H1 (cell line): Measurements from ENCODE around the gene CDC42EP3. TPM values are rescaled to one million over a fixed set of nuclear protein-coding genes. Genes with fewer than 3 reads are reported as not detected.

Experiments
- CTCF ChIA-PET: fragments of 300-600 bp; sonication (Branson Sonifier 250); formaldehyde crosslinking; loops from one replicate; lab custom pipeline; 2021; ENCODE audit not compliant: partially characterized antibody; lab: Charles Lee
- POLR2A ChIA-PET: fragments of 300-600 bp; sonication (Branson Sonifier 250); formaldehyde crosslinking; loops from one replicate; lab custom pipeline; 2021; ENCODE audit warnings: inconsistent platforms; ENCODE audit not compliant: partially characterized antibody; lab: Charles Lee
- DNase-seq, 2 experiments: peaks; one replicate each; pipeline versions ENCODE4 v3.0.0 to v3.0.0-alpha.2; 2010 to 2022; ENCODE audit warnings: low spot score in 2 of 2, low read depth in 1 of 2, mixed read lengths in 1 of 2
- FAIRE-seq: peaks from 2 replicates; lab custom pipeline; 2011; peaks lifted over from hg19 to GRCh38; lab: Jason Lieb, UNC
- H2AFZ ChIP-seq: 2 replicates; pipeline ENCODE4 v1.8.1; 2012; ENCODE audit warnings: low read length, inconsistent platforms
- H2AK5ac ChIP-seq: 2 replicates; pipeline ENCODE4 v1.6.1; 2013; ENCODE audit warnings: low read depth, low read length
- H2BK120ac ChIP-seq: replicated peaks from 2 replicates; pipeline ENCODE3; 2013; ENCODE audit warnings: low read depth, low read length, inconsistent platforms
- H2BK12ac ChIP-seq: 2 replicates; pipeline ENCODE4 v1.6.1; 2013; ENCODE audit warnings: low read depth, low read length
- H2BK15ac ChIP-seq: 2 replicates; pipeline ENCODE4 v1.6.1; 2013; ENCODE audit warnings: low read length
- H2BK20ac ChIP-seq: 2 replicates; pipeline ENCODE4 v1.6.1; 2013; ENCODE audit warnings: low read length
- H2BK5ac ChIP-seq: 2 replicates; pipeline ENCODE4 v1.6.1; 2013; ENCODE audit warnings: low read depth, low read length
- H3K14ac ChIP-seq: 2 replicates; pipeline ENCODE4 v1.6.1; 2013; ENCODE audit warnings: inconsistent platforms; ENCODE audit not compliant: insufficient read length
- H3K18ac ChIP-seq: 2 replicates; pipeline ENCODE4 v1.6.1; 2013; ENCODE audit warnings: low read length; ENCODE audit errors: extremely low read depth
- H3K23ac ChIP-seq: 2 replicates; pipeline ENCODE4 v1.6.1; 2013; ENCODE audit warnings: inconsistent platforms; ENCODE audit not compliant: insufficient read length
- H3K23me2 ChIP-seq: 2 replicates; pipeline ENCODE4 v1.6.1; 2013; ENCODE audit warnings: low read depth, low read length
- H3K27ac ChIP-seq: 2 replicates; pipeline ENCODE4 v1.6.1; 2011; ENCODE audit warnings: low read depth, low read length, inconsistent platforms
- H3K27me3 ChIP-seq, 4 experiments: replicated peaks in 1 of 4; 1 replicate in 1 of 4; 2 replicates in 3 of 4; pipeline versions ENCODE4 v1.6.1 to v1.8.1; 2011 to 2013; ENCODE audit warnings: low read length in 3 of 4, mild to moderate bottlenecking in 3 of 4, inconsistent platforms in 2 of 4, mixed read lengths in 2 of 4, moderate library complexity in 1 of 4; ENCODE audit not compliant: control insufficient read depth in 3 of 4, insufficient read depth in 3 of 4; ENCODE audit errors: extremely low read depth in 1 of 4
- H3K36me3 ChIP-seq, 4 experiments: 2 replicates each; pipeline versions ENCODE4 v1.6.1 to v1.8.1; 2011 to 2013; ENCODE audit warnings: mild to moderate bottlenecking in 4 of 4, low read length in 3 of 4, moderate library complexity in 2 of 4, control low read depth in 1 of 4, inconsistent platforms in 1 of 4; ENCODE audit not compliant: insufficient read depth in 4 of 4, control insufficient read depth in 2 of 4
- H3K4ac ChIP-seq: replicated peaks from 2 replicates; pipeline ENCODE3; 2013; ENCODE audit warnings: low read length, low read depth, mixed read lengths, inconsistent platforms; ENCODE audit not compliant: insufficient read length
- H3K4me1 ChIP-seq, 4 experiments: replicated peaks in 1 of 4; 1 replicate in 1 of 4; 2 replicates in 3 of 4; pipeline versions ENCODE4 v1.6.1 to v1.8.1; 2011 to 2013; ENCODE audit warnings: low read length in 3 of 4, inconsistent platforms in 2 of 4, mixed read lengths in 1 of 4; ENCODE audit not compliant: insufficient read depth in 4 of 4, control insufficient read depth in 3 of 4
- H3K4me2 ChIP-seq, 2 experiments: 2 replicates each; pipeline versions ENCODE4 v1.6.1 to v1.8.1; 2011 to 2013; ENCODE audit warnings: low read depth in 2 of 2, low read length in 2 of 2, control low read depth in 1 of 2, inconsistent platforms in 1 of 2, mild to moderate bottlenecking in 1 of 2; ENCODE audit not compliant: insufficient read depth in 1 of 2
- H3K4me3 ChIP-seq, 4 experiments: fragments of 200-600, 300-600 bp in 1 of 4; sonication (generic), shearing (Covaris generic), sonication (Bioruptor Twin) in 1 of 4; 2 replicates each; pipeline versions ENCODE4 v1.5.1 to v1.8.1; 2011 to 2016; ENCODE audit warnings: low read length in 4 of 4, low read depth in 3 of 4, control low read depth in 2 of 4, inconsistent platforms in 2 of 4, mild to moderate bottlenecking in 2 of 4, mixed read lengths in 1 of 4, moderate library complexity in 1 of 4; ENCODE audit not compliant: insufficient read depth in 2 of 4; ENCODE audit errors: extremely low read depth in 1 of 4
- H3K56ac ChIP-seq: replicated peaks from 2 replicates; pipeline ENCODE3; 2013; ENCODE audit warnings: low read depth, mild to moderate bottlenecking, mixed read lengths, low read length, inconsistent platforms; ENCODE audit not compliant: insufficient read length
- H3K79me1 ChIP-seq: 2 replicates; pipeline ENCODE4 v1.6.1; 2013; ENCODE audit warnings: low read depth, low read length, control low read depth
- H3K79me2 ChIP-seq, 2 experiments: 2 replicates each; pipeline versions ENCODE4 v1.6.1 to v1.8.1; 2012 to 2013; ENCODE audit warnings: low read length in 2 of 2, mild to moderate bottlenecking in 2 of 2, inconsistent platforms in 1 of 2; ENCODE audit not compliant: insufficient read depth in 2 of 2, control insufficient read depth in 1 of 2
- H3K9ac ChIP-seq, 4 experiments: replicated peaks in 1 of 4; 1 replicate in 1 of 4; 2 replicates in 3 of 4; pipeline versions ENCODE4 v1.6.1 to v1.8.1; 2011 to 2013; ENCODE audit warnings: low read depth in 3 of 4, low read length in 3 of 4, control low read depth in 2 of 4, mild to moderate bottlenecking in 2 of 4, moderate library complexity in 2 of 4, inconsistent platforms in 1 of 4; ENCODE audit errors: extremely low read depth in 1 of 4
- H3K9me3 ChIP-seq, 2 experiments: 2 replicates each; pipeline versions ENCODE4 v1.6.1 to v1.8.1; 2012 to 2013; ENCODE audit warnings: mild to moderate bottlenecking in 2 of 2, moderate library complexity in 2 of 2, control low read depth in 1 of 2, inconsistent platforms in 1 of 2, low read depth in 1 of 2, low read length in 1 of 2, mixed read lengths in 1 of 2; ENCODE audit not compliant: insufficient read depth in 2 of 2
- H4K20me1 ChIP-seq, 2 experiments: replicated peaks in 1 of 2; 2 replicates each; pipeline versions ENCODE3 to v1.8.1; 2011 to 2013; ENCODE audit warnings: inconsistent platforms in 2 of 2, low read length in 2 of 2, mild to moderate bottlenecking in 1 of 2; ENCODE audit not compliant: insufficient read depth in 2 of 2, control insufficient read depth in 1 of 2
- H4K5ac ChIP-seq: 2 replicates; pipeline ENCODE4 v1.6.1; 2013; ENCODE audit warnings: low read length, low read depth, mixed read lengths, inconsistent platforms; ENCODE audit not compliant: insufficient read length
- H4K8ac ChIP-seq: 2 replicates; pipeline ENCODE4 v1.8.0; 2013; ENCODE audit warnings: mild to moderate bottlenecking, moderate library complexity, low read length, inconsistent platforms; ENCODE audit not compliant: insufficient read depth; ENCODE audit errors: extremely low read depth
- H4K91ac ChIP-seq: replicated peaks from 2 replicates; pipeline ENCODE3; 2013; ENCODE audit warnings: low read length, mixed read lengths, inconsistent platforms; ENCODE audit not compliant: insufficient read length
- BACH1 ChIP-seq: IDR thresholded peaks from 2 replicates; pipeline ENCODE4 v1.6.1; 2012; ENCODE audit warnings: low read length, improper control_type of control experiment
- BCL11A ChIP-seq, 2 experiments: IDR thresholded peaks; one replicate each; pipeline ENCODE4 v1.6.1; 2011; ENCODE audit warnings: low read depth in 2 of 2, low read length in 2 of 2, mild to moderate bottlenecking in 2 of 2
- CBX5 ChIP-seq: fragments of 300-800, 300-1000 bp; sonication (generic); IDR thresholded peaks from 2 replicates; pipeline ENCODE4 v1.7.1; 2016; ENCODE audit warnings: antibody characterized with exemption, low read length, low read depth
- CHD2 ChIP-seq: IDR thresholded peaks from 2 replicates; pipeline ENCODE4 v1.6.1; 2012; ENCODE audit warnings: low read length, improper control_type of control experiment
- CTBP2 ChIP-seq: IDR thresholded peaks from 2 replicates; pipeline ENCODE4 v1.7.0; 2011; ENCODE audit warnings: borderline replicate concordance, mild to moderate bottlenecking, moderate library complexity, mixed read lengths, low read length; ENCODE audit not compliant: insufficient read depth, insufficient read length
- E2F6 ChIP-seq: IDR thresholded peaks from 2 replicates; pipeline ENCODE4 v1.6.1; 2012; ENCODE audit warnings: inconsistent platforms
- GTF2F1 ChIP-seq: IDR thresholded peaks from 2 replicates; pipeline ENCODE4 v1.6.1; 2012; ENCODE audit warnings: low read depth, low read length, improper control_type of control experiment, borderline replicate concordance
- JUN ChIP-seq: IDR thresholded peaks from 2 replicates; pipeline ENCODE4 v1.6.1; 2011; ENCODE audit warnings: low read depth, mild to moderate bottlenecking, improper control_type of control experiment, low read length
- JUND ChIP-seq: IDR thresholded peaks from 2 replicates; pipeline ENCODE4 v1.6.1; 2011; ENCODE audit warnings: mild to moderate bottlenecking, improper control_type of control experiment, low read length
- RAD21 ChIP-seq, 2 experiments: IDR thresholded peaks in 1 of 2; conservative IDR thresholded peaks in 1 of 2; 2 replicates each; pipeline ENCODE4 v1.6.1; 2011; ENCODE audit warnings: low read depth in 2 of 2, low read length in 2 of 2, improper control_type of control experiment in 1 of 2, inconsistent platforms in 1 of 2, mild to moderate bottlenecking in 1 of 2, moderate library complexity in 1 of 2
- RBBP5 ChIP-seq: IDR thresholded peaks from 2 replicates; pipeline ENCODE4 v1.7.1; 2012; ENCODE audit warnings: low read depth, mild to moderate bottlenecking, inconsistent platforms, low read length, moderate library complexity, borderline replicate concordance
- SIN3A ChIP-seq, 2 experiments: IDR thresholded peaks in 1 of 2; conservative IDR thresholded peaks in 1 of 2; 2 replicates each; pipeline ENCODE4 v1.6.1; 2011 to 2012; ENCODE audit warnings: low read length in 2 of 2, improper control_type of control experiment in 1 of 2, low read depth in 1 of 2, mild to moderate bottlenecking in 1 of 2
- SP4 ChIP-seq: IDR thresholded peaks from 2 replicates; pipeline ENCODE4 v1.6.1; 2012; ENCODE audit warnings: low read length, inconsistent platforms
- WGBS, 2 experiments: shearing (Covaris generic) in 1 of 2; methylation state at CpG; one replicate each; pipeline versions ENCODE4 v1.1.6 to v1.1.7; 2013 to 2015; ENCODE audit warnings: low lambda C conversion rate in 2 of 2, mixed read lengths in 2 of 2, inconsistent platforms in 1 of 2, low coverage in 1 of 2, missing lambda C conversion rate in 1 of 2; ENCODE audit not compliant: insufficient replicate concordance in 2 of 2, insufficient coverage in 1 of 2, insufficient read length in 1 of 2; ENCODE audit errors: extremely low coverage in 1 of 2, missing lambda C conversion rate in 1 of 2; 5-methylcytosine and 5-hydroxymethylcytosine counted together
- polyA plus RNA-seq, 7 experiments: library from polyadenylated mRNA; depleted of rRNA in 3 of 7; stranded (reverse) in 5 of 7; unstranded in 2 of 7; fragments of >200 nt in 5 of 7; fragments of 200-250 nt in 2 of 7; gene quantifications; 1 replicate in 5 of 7; 2 replicates in 1 of 7; 4 replicates in 1 of 7; pipeline versions ENCODE4 v1.2.1 to v1.2.3, GENCODE V29; 2011 to 2013; ENCODE audit warnings: missing spikeins in 2 of 7, mixed read lengths in 2 of 7
- total RNA-seq: library from RNA; stranded (reverse); fragmentation: NEBNext Ultra II Directional; extraction: Animal tissue kit (Norgen Biotek cat#: 25700); gene quantifications from 2 replicates; pipeline ENCODE4 v1.2.1, GENCODE V29; 2021

Gene CDC42EP3
- total and polyA plus RNA-seq, 2 of the 8 experiments (the other 6 are each of a cell fraction or from before 2014, with no cell fraction given): 18.4 to 24.7 TPM

GRCh38 chr2:37645362-37645761 is 26.1 kb downstream of the CDC42EP3 start:
- Histone ChIP-seq H3K23me2 (no peaks in the 10 kb centered on the region), H3K79me2 (peaks cover 0 to 26% of the 10 kb centered on the region in 2 experiments; a peak in 2 of 4 replicates), H3K36me3 (peaks cover 5 to 32% (median 12%) of the 10 kb centered on the region in 4 experiments; a peak in 7 of 8 replicates), H4K8ac (no peak overlapping the region), H4K5ac (no peak overlapping the region), H3K4ac (no peak overlapping the region), H2AFZ (no peak overlapping the region), H3K9ac (no peak overlapping the region), H3K79me1 (peaks cover 10% of the 10 kb centered on the region), H2BK12ac (no peak overlapping the region), H3K27me3 (no peaks in the 10 kb centered on the region), H2BK5ac (no peak overlapping the region), H3K23ac (no peak overlapping the region), H2BK120ac (no peak overlapping the region), H3K18ac (no peak overlapping the region), H3K14ac (no peak overlapping the region), H3K4me1 (peaks cover 0 to 6% (median 2%) of the 10 kb centered on the region in 4 experiments; a peak in 3 of 7 replicates), H4K91ac (no peak overlapping the region), H2BK15ac (no peak overlapping the region), H3K56ac (no peak overlapping the region), H2AK5ac (no peak overlapping the region), H4K20me1 (peaks cover 0 to 2% of the 10 kb centered on the region in 2 experiments), H3K4me3 (no peak overlapping the region), H3K4me2 (no peak overlapping the region), H3K27ac (no peak overlapping the region), H2BK20ac (no peak overlapping the region), H3K9me3 (peaks cover 5 to 7% of the 10 kb centered on the region in 2 experiments; a peak in 2 of 4 replicates)
- FAIRE-seq (no peak), DNase-seq (no peak)
- ChIA-PET CTCF (interaction anchor here (2.5 kb wide), 1 partner anchor 11 kb away, joined by 7 read pairs; no protein-coding TSS in a partner anchor), POLR2A (interaction anchor here (1.0 to 1.2 kb wide), 2 partner anchors 10 to 12 kb away, joined by 3 read pairs; no protein-coding TSS in a partner anchor)
- 84% methylated on average over 6 of the region's 6 CpGs; no CpG with 5 or more reads in 1 of the 2 experiments for WGBS, 2 experiments
- no peak for TF ChIP-seq JUN
- TF ChIP-seq RBBP5: no peak
- no peak for TF ChIP-seq CBX5
- no peak for TF ChIP-seq CHD2
- TF ChIP-seq SP4: no peak
- TF ChIP-seq GTF2F1: no peak
- TF ChIP-seq CTBP2: no peak
- TF ChIP-seq E2F6: no peak
- TF ChIP-seq BACH1: no peak
- TF ChIP-seq JUND: no peak
- no peak for TF ChIP-seq BCL11A (IDR thresholded peaks at IDR 0.05; ENCODE audit: low read depth in 2 of 2, low read length in 2 of 2)
- no peak for TF ChIP-seq RAD21 (IDR thresholded peaks at IDR 0.05 in 1 of 2, conservative IDR thresholded peaks at IDR 0.05 in 1 of 2; ENCODE audit: low read depth in 2 of 2, low read length in 2 of 2)
- no peak for TF ChIP-seq SIN3A (conservative IDR thresholded peaks at IDR 0.05 in 1 of 2, IDR thresholded peaks at IDR 0.05 in 1 of 2; ENCODE audit: low read depth in 1 of 2, low read length in 2 of 2)
